ENCODE measurements around the gene CX3CR1. TPM values are rescaled to one million over a fixed set of nuclear protein-coding genes. Genes with fewer than 3 reads are reported as not detected.

CX3CR1 gene
- total RNA-seq, 1 experiment from 2014 or later, result not detected

DNA sequence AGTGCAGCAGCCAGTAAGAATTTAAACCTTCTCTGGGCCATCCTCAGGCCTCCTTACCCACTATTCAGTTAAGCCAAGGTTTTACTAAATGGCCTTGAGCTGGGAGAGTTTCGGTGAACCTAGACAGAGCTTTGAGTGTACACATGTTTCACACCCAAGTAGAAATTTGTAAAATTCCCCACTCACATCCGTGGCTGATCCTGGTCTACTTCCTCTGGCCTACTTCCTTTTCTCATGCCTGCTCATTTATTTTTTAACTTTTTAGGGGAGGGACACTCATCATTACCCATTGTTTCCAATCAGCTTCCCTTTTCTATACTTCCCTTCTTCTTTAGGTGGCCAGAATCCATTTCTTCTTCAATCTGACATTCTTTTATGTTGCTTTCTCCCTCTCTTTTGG lies 7.6 kb downstream of the CX3CR1 start:
- H3K4me1 Mint-ChIP-seq (ENCODE audit: low read depth, unreplicated experiment), result no peaks in the 10 kb centered on the region
- no TSS peak for BruUV-seq (replicated peaks)
- H3K27me3 Mint-ChIP-seq (ENCODE audit: unreplicated experiment), result peaks cover 64% of the 10 kb centered on the region
- no peaks in the 10 kb centered on the region for H3K9me3 Mint-ChIP-seq (ENCODE audit: low read depth, unreplicated experiment)
- CTCF ChIA-PET, result interaction anchor here (1.4 kb wide), 1 partner anchor 16 kb away, joined by 3 read pairs; no protein-coding TSS in a partner anchor
- H3K27ac Mint-ChIP-seq (ENCODE audit: unreplicated experiment), result no peak overlapping the region
- DNase-seq, result no peak
- H3K4me3 Mint-ChIP-seq (ENCODE audit: low read depth, unreplicated experiment), result no peak overlapping the region
- TF ChIP-seq, protein P1, sequence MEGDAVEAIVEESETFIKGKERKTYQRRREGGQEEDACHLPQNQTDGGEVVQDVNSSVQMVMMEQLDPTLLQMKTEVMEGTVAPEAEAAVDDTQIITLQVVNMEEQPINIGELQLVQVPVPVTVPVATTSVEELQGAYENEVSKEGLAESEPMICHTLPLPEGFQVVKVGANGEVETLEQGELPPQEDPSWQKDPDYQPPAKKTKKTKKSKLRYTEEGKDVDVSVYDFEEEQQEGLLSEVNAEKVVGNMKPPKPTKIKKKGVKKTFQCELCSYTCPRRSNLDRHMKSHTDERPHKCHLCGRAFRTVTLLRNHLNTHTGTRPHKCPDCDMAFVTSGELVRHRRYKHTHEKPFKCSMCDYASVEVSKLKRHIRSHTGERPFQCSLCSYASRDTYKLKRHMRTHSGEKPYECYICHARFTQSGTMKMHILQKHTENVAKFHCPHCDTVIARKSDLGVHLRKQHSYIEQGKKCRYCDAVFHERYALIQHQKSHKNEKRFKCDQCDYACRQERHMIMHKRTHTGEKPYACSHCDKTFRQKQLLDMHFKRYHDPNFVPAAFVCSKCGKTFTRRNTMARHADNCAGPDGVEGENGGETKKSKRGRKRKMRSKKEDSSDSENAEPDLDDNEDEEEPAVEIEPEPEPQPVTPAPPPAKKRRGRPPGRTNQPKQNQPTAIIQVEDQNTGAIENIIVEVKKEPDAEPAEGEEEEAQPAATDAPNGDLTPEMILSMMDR (IDR thresholded peaks at IDR 0.05; ENCODE audit: unreplicated experiment), result no peak
- no peaks in the 10 kb centered on the region for H3K36me3 Mint-ChIP-seq (ENCODE audit: insufficient read depth, unreplicated experiment)
- intact Hi-C loops (cut with micrococcal nuclease; ENCODE audit: unreplicated experiment), result no loop called here

DNA sequence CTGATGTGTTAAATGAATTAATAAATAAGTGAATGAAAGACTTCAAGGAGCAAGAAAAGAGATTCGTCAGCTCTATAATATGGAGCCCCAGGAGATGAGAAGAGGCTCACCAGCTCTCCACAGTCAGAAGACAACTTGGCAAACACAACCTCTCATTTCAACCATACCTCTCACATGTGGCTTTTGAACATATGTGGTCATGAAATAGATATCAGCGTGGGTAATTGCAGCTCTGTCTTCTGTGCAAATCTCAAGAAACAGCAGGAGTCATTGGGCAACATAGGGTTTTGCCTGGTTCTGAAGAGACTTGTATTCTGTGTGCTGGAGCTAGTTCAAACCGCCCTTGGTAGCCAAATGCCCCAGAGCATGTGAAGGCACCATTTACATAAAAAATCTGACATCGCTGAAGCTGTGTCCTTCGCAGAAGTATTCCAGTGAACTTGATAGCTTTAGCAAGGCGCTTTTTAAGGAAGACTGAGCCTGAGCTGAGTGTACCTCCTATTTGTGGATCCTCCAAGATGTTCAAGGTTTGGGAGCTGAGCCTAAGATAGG lies 8.4 kb downstream of the CX3CR1 start:
- no peaks in the 10 kb centered on the region for H3K36me3 Mint-ChIP-seq (ENCODE audit: insufficient read depth, unreplicated experiment)
- TF ChIP-seq, protein P1 (IDR thresholded peaks at IDR 0.05; ENCODE audit: unreplicated experiment), result no peak
- CTCF ChIA-PET, result interaction anchor here (1.4 kb wide), 1 partner anchor 16 kb away, joined by 3 read pairs; no protein-coding TSS in a partner anchor
- no peaks in the 10 kb centered on the region for H3K9me3 Mint-ChIP-seq (ENCODE audit: low read depth, unreplicated experiment)
- intact Hi-C loops (cut with micrococcal nuclease; ENCODE audit: unreplicated experiment), result no loop called here
- H3K27me3 Mint-ChIP-seq (ENCODE audit: unreplicated experiment), result peaks cover 62% of the 10 kb centered on the region
- H3K27ac Mint-ChIP-seq (ENCODE audit: unreplicated experiment), result no peak overlapping the region
- no TSS peak for BruUV-seq (replicated peaks)
- no peak overlapping the region for H3K4me3 Mint-ChIP-seq (ENCODE audit: low read depth, unreplicated experiment)
- H3K4me1 Mint-ChIP-seq (ENCODE audit: low read depth, unreplicated experiment), result no peaks in the 10 kb centered on the region
- no peak for DNase-seq

DNA sequence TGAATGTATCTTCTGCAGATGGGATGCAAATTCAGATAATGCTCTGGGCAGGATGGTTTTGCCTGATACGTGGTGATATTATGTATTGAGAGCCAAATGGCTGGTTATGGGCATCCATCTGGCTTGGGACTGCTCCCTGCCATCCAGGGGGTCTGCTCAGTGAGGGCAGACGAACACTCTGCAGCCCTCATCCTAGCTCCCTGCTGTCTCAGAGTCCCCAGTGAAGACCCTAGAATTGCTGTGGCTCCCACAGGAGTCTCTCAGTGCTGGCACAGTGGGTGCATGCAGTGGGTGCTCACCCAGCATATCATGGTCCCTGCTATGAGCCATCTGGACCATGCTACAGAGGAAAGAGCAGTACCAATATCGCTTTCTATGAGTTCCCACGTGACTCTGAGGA lies 10.3 kb downstream of the CX3CR1 start:
- H3K4me1 Mint-ChIP-seq (ENCODE audit: low read depth, unreplicated experiment), result no peaks in the 10 kb centered on the region
- DNase-seq, result no peak
- TF ChIP-seq, protein P1 (IDR thresholded peaks at IDR 0.05; ENCODE audit: unreplicated experiment), result no peak
- no peak overlapping the region for H3K27ac Mint-ChIP-seq (ENCODE audit: unreplicated experiment)
- no TSS peak for BruUV-seq (replicated peaks)
- CTCF ChIA-PET, result no interaction called here
- intact Hi-C loops (cut with micrococcal nuclease; ENCODE audit: unreplicated experiment), result no loop called here
- peaks cover 66% of the 10 kb centered on the region for H3K27me3 Mint-ChIP-seq (ENCODE audit: unreplicated experiment)
- no peaks in the 10 kb centered on the region for H3K9me3 Mint-ChIP-seq (ENCODE audit: low read depth, unreplicated experiment)
- no peak overlapping the region for H3K4me3 Mint-ChIP-seq (ENCODE audit: low read depth, unreplicated experiment)
- H3K36me3 Mint-ChIP-seq (ENCODE audit: insufficient read depth, unreplicated experiment), result no peaks in the 10 kb centered on the region

DNA sequence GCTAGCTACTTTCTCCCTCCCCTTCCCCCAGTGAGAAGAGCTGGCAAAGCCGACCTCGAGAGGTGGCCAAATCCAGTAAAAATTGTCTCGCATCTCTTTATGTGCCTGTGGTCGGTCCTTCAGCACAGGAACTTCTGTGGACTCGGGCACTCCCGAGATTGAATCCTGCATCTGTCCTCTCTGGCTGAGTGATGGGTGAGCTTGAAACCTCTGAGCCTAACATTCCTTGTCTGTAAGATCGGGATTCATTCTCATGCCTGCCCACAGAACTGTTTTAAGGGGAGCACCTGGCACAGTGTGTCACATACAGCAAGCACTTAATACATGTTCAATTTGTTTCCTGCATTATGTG lies 11.3 kb downstream of the CX3CR1 start:
- no peak overlapping the region for H3K27ac Mint-ChIP-seq (ENCODE audit: unreplicated experiment)
- CTCF ChIA-PET, result interaction anchor here (0.6 to 1.0 kb wide), 2 partner anchors 23 to 149 kb away, joined by 3 to 5 read pairs; no protein-coding TSS in a partner anchor

More for the DNA sequence above, 11.3 kb downstream of the CX3CR1 start:
- intact Hi-C loops (cut with micrococcal nuclease; ENCODE audit: unreplicated experiment), result no loop called here
- TF ChIP-seq, protein P1 (IDR thresholded peaks at IDR 0.05; ENCODE audit: unreplicated experiment), result no peak
- H3K4me3 Mint-ChIP-seq (ENCODE audit: low read depth, unreplicated experiment), result no peak overlapping the region
- no peaks in the 10 kb centered on the region for H3K36me3 Mint-ChIP-seq (ENCODE audit: insufficient read depth, unreplicated experiment)
- H3K27me3 Mint-ChIP-seq (ENCODE audit: unreplicated experiment), result peaks cover 76% of the 10 kb centered on the region
- no peaks in the 10 kb centered on the region for H3K9me3 Mint-ChIP-seq (ENCODE audit: low read depth, unreplicated experiment)
- no TSS peak for BruUV-seq (replicated peaks)
- DNase-seq, result no peak
- no peaks in the 10 kb centered on the region for H3K4me1 Mint-ChIP-seq (ENCODE audit: low read depth, unreplicated experiment)

Measured in Calu3 (cell line).